Activated CD8-positive, alpha-beta memory T cell treated with anti-CD3 and anti-CD28 coated beads, Interleukin-2, amount 10 ng/mL, durations not matched to agents 7 days and 5 days (primary cell): ENCODE data around the gene RTP5. TPM values are rescaled to one million over a fixed set of nuclear protein-coding genes. Genes with fewer than 3 reads are reported as not detected.
"Not testable (repeated sequence)": the region's sequence is repeated elsewhere in the genome, so short reads cannot be mapped to it uniquely, and the experiment has no call there.

Source experiments
- ATAC-seq: fragments of 150-1000 bp; cut with Tn5 transposase; one replicate; pipeline ENCODE4 v1.10.0; 2021; ENCODE audit warnings: moderate library complexity
- CTCF ChIA-PET: fragments of 350-600 bp; sonication (Branson Sonifier 250); formaldehyde crosslinking; loops from one replicate; lab custom pipeline; 2021; ENCODE audit warnings: antibody characterized with exemption; lab: Charles Lee
- DNase-seq: peaks from one replicate; pipeline ENCODE4 v3.0.0-alpha.2; 2020
- H3K27ac Mint-ChIP-seq: one replicate; pipeline ENCODE4 v1.8.0; 2021; ENCODE audit warnings: mild to moderate bottlenecking, mixed read lengths
- H3K27me3 Mint-ChIP-seq: one replicate; pipeline ENCODE4 v1.8.0; 2021; ENCODE audit warnings: mixed read lengths
- H3K36me3 Mint-ChIP-seq: one replicate; pipeline ENCODE4 v1.8.0; 2021; ENCODE audit warnings: mild to moderate bottlenecking, mixed read lengths
- H3K4me1 Mint-ChIP-seq: one replicate; pipeline ENCODE4 v1.8.0; 2021; ENCODE audit warnings: mixed read lengths
- H3K4me3 Mint-ChIP-seq: one replicate; pipeline ENCODE4 v1.8.0; 2021; ENCODE audit warnings: mild to moderate bottlenecking, moderate library complexity, mixed read lengths
- H3K9me3 Mint-ChIP-seq: one replicate; pipeline ENCODE4 v1.8.0; 2022; ENCODE audit warnings: low read depth, mixed read lengths
- total RNA-seq, 2 experiments: library from RNA; stranded (reverse); gene quantifications; one replicate each; pipeline ENCODE4 v1.2.3, GENCODE V29; 2021

The RTP5 gene
- total RNA-seq, 2 experiments from 2014 or later: not detected

DNA sequence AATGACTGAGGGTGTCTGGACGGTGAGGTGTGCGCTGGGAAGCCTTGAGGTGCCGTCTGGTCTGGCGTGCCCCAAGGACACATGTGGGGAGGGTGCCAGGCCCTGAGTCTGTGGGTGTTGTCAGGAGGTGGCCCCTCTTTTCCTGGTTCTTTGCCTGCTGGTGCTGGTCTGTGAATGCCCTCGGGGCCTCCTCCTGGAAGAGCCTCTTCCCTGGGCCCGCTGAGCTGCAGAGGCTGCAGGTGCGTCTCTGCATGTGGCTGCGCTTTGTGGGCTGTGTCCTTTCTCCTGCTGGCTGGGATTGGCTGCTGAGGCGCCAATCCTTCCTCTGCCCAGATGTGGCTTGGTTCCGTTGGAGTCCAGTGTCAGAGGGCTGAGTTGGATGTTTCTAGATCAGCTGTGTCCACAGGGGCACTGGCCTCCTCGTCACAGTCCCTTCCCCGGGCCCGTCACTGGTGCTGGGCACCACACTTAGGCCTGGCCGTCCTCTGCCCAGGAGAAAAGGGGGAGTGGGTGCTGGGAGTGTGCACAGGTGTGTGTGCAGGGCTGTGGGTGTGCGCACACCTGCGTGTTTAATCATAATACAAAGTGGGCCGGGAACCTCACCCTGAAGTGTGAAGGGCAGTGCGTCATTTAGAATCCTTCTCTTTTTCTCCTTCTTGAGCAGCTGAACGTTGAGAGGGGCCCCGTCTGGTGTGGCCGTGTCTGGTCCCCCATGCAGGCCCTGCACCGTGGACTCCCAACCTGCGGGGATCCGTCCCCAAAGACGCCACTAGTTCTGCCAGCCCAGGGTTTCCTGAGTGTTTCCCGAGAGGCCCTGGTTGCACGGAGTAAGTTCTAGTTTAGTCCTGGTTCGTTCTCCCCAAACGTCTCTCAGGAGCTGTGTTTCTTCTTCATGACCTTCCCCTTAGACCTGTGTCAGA is 35.5 kb downstream of the RTP5 start:
- Mint-ChIP-seq H3K27ac (no peak overlapping the region), H3K4me1 (no peaks in the 10 kb centered on the region), H3K4me3 (no peak overlapping the region), H3K9me3 (no peaks in the 10 kb centered on the region), H3K27me3 (no peaks in the 10 kb centered on the region), H3K36me3 (no peaks in the 10 kb centered on the region)
- CTCF ChIA-PET: no interaction called here
- no peak for DNase-seq
- ATAC-seq: no peak

DNA sequence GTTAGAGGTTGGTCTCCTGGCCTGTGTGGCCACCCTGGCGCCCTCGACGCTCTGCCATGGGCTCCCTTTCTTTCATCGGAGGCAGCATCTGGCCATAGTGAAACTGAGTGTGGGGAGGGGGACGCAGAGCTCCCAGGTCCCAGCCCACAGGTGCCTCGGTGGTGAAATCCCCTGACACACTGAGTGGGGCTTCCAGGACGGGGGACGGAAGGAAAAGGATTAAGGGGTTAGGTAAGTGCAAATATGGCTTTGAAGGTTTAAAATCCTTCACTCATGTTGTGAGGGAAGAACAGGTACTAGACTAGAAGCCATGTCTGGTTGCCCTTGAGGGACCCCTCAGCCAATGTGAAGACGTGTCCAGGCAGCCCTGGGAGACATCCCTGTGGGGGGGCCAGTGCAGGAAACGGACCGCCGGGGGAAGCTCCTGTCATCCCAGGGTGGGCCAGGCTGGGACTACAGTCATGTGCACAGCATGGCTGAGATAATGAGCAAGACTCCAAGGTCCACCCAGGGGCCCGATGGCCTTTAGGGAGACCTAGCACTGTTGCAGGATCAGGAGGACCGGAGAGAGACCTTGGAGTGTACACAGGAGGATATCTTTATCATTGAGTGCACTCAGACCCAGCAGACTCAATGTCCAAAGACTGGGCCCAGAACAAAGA is 36.3 kb downstream of the RTP5 start:
- DNase-seq: no peak
- peaks cover 2% of the 10 kb centered on the region for H3K36me3 Mint-ChIP-seq
- no peaks in the 10 kb centered on the region for H3K9me3 Mint-ChIP-seq
- H3K27ac Mint-ChIP-seq: no peak overlapping the region
- CTCF ChIA-PET: no interaction called here
- no peak for ATAC-seq
- H3K27me3 Mint-ChIP-seq: no peaks in the 10 kb centered on the region
- no peaks in the 10 kb centered on the region for H3K4me1 Mint-ChIP-seq
- no peak overlapping the region for H3K4me3 Mint-ChIP-seq

DNA sequence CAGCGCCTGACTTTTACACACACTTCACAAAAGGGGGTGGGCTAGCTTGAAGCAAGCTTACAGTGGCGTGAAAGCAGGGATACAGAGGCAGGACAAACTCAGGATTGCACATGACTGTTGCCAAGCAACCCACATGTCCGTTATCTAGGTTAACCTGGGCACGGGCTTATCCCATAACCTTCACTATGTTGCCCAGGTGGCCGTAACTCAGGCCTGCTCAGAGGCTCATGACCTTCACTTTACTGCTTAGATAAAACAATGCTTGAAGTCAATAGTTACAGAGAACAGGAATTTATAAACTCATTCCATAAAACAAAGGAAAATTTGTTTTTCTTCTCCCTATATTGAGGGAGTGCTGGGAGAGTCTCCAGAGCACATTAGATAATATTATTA is 36.8 kb downstream of the RTP5 start:
- H3K36me3 Mint-ChIP-seq, DNase-seq, CTCF ChIA-PET, H3K27ac Mint-ChIP-seq, H3K27me3 Mint-ChIP-seq, H3K4me3 Mint-ChIP-seq, ATAC-seq, H3K9me3 Mint-ChIP-seq, H3K4me1 Mint-ChIP-seq: not testable (repeated sequence)

DNA sequence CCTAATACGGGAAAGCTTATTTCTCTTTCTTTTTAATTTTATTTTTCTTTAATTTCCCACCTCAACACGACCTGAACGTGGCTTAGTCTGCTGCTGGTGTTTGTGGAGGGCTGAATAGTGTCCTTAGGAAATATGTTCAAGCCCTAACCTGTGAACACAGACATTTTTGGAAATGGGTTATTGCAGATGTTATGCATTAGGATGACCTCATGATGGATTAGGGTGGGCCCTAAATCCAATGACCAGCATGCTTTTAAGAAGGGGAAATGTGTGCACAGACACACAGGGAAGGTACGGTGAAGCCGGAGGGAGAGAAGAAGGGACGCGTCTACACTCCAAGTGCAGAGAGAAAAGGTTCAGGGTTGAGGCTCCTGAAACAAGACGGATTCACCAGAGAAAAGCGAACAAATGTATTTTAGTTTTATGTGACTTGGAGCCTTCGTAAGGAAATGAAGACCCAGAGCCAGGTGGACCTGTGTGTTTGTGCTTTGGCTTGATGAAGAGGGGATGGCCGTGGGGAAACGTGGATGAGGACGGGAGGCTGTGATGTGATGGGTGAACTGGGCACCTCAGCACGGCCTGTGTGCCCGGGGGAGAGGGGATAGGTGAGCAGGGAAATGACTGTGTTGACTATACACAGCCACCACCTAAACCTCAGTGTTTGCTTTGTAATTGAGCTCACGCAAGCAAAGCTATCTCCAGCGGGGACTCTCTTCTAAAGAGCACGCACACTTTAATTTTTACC is 37.5 kb downstream of the RTP5 start:
- DNase-seq (no peak), ATAC-seq (no peak)
- Mint-ChIP-seq H3K4me1 (no peaks in the 10 kb centered on the region), H3K4me3 (no peak overlapping the region), H3K36me3 (peaks cover 10% of the 10 kb centered on the region), H3K9me3 (peaks cover 4% of the 10 kb centered on the region), H3K27ac (no peak overlapping the region), H3K27me3 (no peaks in the 10 kb centered on the region)
- CTCF ChIA-PET: no interaction called here

DNA sequence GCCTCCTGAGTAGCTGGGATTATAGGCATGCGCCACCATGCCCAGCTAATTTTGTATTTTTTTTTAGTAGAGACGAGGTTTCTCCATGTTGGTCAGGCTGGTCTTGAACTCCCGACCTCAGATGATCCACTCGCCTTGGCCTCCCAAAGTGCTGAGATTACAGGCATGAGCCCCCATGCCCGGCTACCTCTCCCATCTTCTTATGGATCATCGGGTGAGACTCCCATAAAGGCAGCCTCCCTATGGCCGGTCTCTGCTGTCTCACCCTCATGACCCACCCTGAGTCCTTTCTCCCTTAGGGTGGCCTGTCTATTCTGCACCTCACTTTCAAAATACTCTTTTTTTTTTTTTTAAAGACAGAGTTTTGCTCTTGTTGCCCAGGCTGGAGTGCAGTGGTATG is 38.3 kb downstream of the RTP5 start:
- H3K27ac Mint-ChIP-seq, H3K4me1 Mint-ChIP-seq, DNase-seq, ATAC-seq, H3K9me3 Mint-ChIP-seq, CTCF ChIA-PET, H3K27me3 Mint-ChIP-seq, H3K4me3 Mint-ChIP-seq: not testable (repeated sequence)
- H3K36me3 Mint-ChIP-seq: peaks cover 10% of the 10 kb centered on the region

DNA sequence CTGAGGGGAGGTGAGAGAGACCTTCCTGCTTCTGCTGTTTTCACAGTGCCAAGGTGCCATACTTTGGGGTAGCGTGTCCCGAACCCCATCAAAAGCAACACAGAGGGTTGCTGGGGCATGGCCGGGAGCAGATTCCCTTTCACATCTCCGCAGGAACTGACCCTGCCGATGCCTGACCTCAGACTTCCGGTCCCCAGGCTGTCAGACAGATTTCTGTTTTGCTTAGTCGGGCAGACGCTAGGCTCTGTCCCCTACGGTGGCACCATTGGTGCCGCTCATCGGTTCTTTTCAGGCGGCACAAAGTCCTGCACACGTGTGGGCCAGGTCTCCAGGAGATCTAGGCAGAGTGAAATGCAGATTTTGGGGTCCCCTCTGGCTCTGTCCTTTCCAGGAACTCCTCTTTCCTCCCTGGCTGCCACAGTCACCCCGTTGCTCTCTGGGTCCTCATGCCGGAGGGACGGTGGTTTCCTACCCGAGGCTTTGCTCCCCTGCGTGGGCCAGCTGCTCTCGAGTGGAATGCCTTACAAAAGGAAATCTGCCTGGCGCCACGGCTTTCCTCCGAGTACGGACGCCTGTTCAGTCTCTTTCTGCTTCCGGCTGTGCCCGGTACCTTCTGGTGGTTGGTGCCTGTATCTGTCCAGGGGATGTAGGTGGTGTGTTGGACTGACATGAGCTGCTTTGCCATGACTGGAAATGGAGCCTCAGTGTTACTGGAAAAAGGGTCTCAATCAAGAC is 39.3 kb downstream of the RTP5 start:
- CTCF ChIA-PET: no interaction called here
- Mint-ChIP-seq H3K4me1 (no peaks in the 10 kb centered on the region), H3K27me3 (no peaks in the 10 kb centered on the region), H3K36me3 (peaks cover 10% of the 10 kb centered on the region), H3K9me3 (peaks cover 7% of the 10 kb centered on the region), H3K4me3 (no peak overlapping the region), H3K27ac (no peak overlapping the region)
- ATAC-seq: no peak
- no peak for DNase-seq

DNA sequence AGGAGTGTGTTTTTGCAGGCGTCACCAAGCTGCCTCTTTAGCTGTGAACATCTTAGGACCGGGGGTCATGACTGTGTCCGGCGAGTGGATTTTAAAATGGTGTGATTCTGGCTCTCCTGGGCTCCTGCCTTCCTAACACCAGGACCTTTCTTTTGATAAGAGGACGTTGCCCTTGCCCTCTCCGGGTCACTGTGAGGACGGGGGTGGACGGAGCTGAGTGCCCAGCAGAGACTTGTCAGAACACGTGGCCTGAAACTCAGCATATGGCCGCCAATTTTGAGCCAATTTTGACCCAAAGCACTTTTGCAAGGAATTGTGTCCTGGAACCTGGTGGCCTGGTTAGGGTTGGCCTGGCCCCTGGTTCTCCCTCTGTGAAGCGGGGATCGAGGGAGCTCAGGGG is 40.2 kb downstream of the RTP5 start:
- H3K36me3 Mint-ChIP-seq: peaks cover 12% of the 10 kb centered on the region
- H3K4me1 Mint-ChIP-seq: no peaks in the 10 kb centered on the region
- H3K9me3 Mint-ChIP-seq: peaks cover 7% of the 10 kb centered on the region
- ATAC-seq (no peak), DNase-seq (no peak)
- CTCF ChIA-PET: no interaction called here
- no peak overlapping the region for H3K27ac Mint-ChIP-seq
- H3K27me3 Mint-ChIP-seq: no peaks in the 10 kb centered on the region
- H3K4me3 Mint-ChIP-seq: no peak overlapping the region

DNA sequence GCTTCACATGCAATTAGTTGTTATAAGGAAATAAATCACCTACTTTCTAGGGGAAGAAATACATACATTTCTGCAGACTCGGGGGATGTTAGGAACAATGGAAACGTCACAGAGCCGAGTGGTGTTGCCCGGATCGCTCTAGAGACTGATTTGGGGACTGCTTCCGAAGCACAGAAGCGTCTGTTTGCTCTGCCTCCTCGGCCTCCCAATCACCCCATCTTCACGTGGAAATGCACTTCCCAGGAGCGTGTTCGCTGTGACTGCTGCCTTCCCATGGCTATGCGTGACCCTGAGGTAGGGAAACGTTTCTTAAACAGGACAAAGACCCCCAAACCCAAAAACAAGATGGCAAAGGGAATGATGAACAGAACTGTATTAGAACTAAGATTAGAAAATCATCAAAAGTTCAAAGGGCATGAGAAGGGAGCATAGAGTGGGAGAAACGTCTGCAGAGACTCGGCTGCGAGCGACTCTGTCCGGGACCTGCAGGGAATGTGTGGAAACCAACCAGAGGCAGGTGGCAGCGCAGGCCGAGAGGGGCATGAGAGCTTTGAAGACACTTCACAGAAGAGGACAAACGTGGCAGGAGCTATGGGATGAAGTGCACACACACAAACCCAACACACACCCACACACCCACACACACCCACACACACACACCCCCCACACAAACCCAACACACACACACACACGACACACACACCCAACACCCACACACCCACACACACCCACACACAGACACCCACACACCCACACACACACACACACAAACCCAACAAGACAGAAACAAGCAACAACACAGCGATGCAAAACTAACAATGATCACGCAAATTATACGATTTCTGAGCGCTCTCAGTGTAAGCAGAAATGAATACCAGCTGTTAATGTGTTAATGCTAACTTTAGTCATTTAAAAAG is 41.3 kb downstream of the RTP5 start:
- no peaks in the 10 kb centered on the region for H3K4me1 Mint-ChIP-seq
- CTCF ChIA-PET: no interaction called here
- no peak overlapping the region for H3K27ac Mint-ChIP-seq
- no peaks in the 10 kb centered on the region for H3K27me3 Mint-ChIP-seq
- no peak for ATAC-seq
- peaks cover 12% of the 10 kb centered on the region for H3K36me3 Mint-ChIP-seq
- H3K4me3 Mint-ChIP-seq: no peak overlapping the region
- H3K9me3 Mint-ChIP-seq: peaks cover 7% of the 10 kb centered on the region
- no peak for DNase-seq

DNA sequence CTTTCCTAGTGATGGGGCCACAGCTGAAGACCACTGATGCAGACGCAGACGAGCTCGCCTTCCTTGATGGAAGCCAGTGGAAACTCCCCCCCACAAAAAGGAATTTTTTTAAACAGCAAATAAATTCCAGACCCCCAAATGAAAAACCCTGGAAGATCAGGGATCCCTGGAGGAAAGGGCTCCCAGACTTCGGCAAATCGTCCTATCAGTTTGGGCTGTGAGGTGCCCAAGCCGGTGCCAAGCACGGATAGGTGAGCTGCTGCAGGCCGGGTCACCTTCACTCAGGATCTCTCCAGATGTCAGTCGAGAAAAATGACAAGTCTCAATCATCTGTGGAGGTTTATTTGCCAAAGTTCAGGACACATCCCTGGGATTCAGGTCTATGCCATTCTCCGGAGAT is 42.0 kb downstream of the RTP5 start:
- CTCF ChIA-PET: no interaction called here
- no peaks in the 10 kb centered on the region for H3K27me3 Mint-ChIP-seq
- ATAC-seq: no peak
- H3K4me3 Mint-ChIP-seq: no peak overlapping the region
- peaks cover 12% of the 10 kb centered on the region for H3K36me3 Mint-ChIP-seq
- H3K9me3 Mint-ChIP-seq: peaks cover 7% of the 10 kb centered on the region
- H3K4me1 Mint-ChIP-seq: no peaks in the 10 kb centered on the region
- DNase-seq: no peak
- no peak overlapping the region for H3K27ac Mint-ChIP-seq

DNA sequence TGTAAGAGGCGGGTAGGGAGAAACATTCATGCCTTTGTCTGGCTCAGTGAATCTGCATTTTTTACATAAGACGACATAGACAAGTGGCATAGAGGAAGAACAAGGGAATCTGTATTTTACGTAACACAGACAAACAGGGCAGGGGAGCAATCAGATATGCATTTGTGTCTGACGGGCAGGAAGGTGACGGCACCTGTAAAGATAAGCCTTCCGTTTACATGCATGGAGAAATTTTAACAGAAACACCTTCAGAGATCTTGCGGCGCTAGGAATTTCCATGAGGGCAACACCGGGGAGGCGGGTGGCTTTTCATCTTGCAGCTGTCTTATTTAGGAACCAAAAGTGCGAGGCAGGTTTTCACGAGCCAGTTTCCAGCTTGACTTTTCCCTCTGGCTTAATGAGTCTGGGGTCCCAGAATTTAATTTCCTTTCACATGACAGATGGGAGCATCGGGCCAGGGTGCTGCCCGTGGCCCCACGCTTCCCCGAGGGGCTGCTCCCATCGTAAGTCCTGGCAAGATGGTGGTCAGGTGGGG is 42.6 kb downstream of the RTP5 start:
- peaks cover 7% of the 10 kb centered on the region for H3K9me3 Mint-ChIP-seq
- no peaks in the 10 kb centered on the region for H3K4me1 Mint-ChIP-seq
- no peak for DNase-seq
- H3K27ac Mint-ChIP-seq: no peak overlapping the region
- CTCF ChIA-PET: no interaction called here
- peaks cover 12% of the 10 kb centered on the region for H3K36me3 Mint-ChIP-seq
- no peak overlapping the region for H3K4me3 Mint-ChIP-seq
- no peaks in the 10 kb centered on the region for H3K27me3 Mint-ChIP-seq
- ATAC-seq: no peak

DNA sequence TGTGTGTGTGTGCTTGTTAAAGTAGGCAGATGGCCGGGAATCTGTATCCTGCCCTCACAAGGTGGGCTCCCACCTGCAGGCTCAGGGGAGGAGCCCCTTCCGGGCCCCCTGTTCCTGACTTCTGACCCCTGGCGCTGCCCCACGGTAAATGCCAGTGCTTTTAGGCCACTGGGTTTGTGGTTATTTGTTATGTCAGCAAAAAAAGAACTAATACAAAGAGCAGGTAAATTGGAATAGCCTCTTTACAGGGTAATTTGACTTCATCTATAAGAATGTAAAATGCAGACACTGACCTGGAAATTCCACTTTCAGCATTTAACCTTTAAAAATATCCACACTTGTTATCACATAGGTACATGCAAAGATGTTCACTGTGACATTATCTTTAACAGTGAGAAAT is 44.2 kb downstream of the RTP5 start:
- Mint-ChIP-seq H3K27me3 (no peaks in the 10 kb centered on the region), H3K9me3 (peaks cover 7% of the 10 kb centered on the region), H3K27ac (no peak overlapping the region), H3K4me3 (no peak overlapping the region), H3K36me3 (peaks cover 12% of the 10 kb centered on the region), H3K4me1 (no peaks in the 10 kb centered on the region)
- no peak for ATAC-seq
- DNase-seq: no peak
- CTCF ChIA-PET: no interaction called here

DNA sequence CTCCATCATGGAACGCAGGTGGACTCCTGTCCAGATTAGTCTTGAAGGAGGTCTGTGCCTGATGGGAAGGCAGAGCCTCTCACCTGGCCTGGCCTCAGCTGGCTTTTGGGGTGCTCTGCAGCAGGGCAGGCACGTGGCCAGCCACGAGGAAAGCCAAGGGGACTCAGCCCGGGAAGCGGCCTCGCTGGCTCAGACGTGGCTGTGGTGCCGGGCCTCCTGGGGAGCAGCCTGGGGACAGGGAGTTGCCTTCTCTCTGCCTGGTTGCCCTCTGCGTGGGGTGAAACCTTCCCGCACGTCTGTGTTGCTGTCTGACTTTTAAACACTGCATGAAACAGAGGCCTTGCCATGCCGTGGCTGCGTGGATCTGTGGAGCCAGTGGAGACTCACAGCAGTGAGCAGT is 45.0 kb downstream of the RTP5 start:
- DNase-seq (no peak), ATAC-seq (no peak)
- Mint-ChIP-seq H3K4me3 (no peak overlapping the region), H3K27me3 (no peaks in the 10 kb centered on the region), H3K27ac (no peak overlapping the region), H3K36me3 (peaks cover 12% of the 10 kb centered on the region), H3K9me3 (peaks cover 7% of the 10 kb centered on the region), H3K4me1 (no peaks in the 10 kb centered on the region)
- CTCF ChIA-PET: no interaction called here
